HG03460 (cell line): ENCODE results near the gene NWD2.

Experiments
- ATAC-seq: cut with Tn5 transposase; IDR thresholded peaks from one replicate; pipeline ENCODE4 v1.9.1; 2021; ENCODE audit not compliant: unreplicated experiment

NWD2 gene

DNA sequence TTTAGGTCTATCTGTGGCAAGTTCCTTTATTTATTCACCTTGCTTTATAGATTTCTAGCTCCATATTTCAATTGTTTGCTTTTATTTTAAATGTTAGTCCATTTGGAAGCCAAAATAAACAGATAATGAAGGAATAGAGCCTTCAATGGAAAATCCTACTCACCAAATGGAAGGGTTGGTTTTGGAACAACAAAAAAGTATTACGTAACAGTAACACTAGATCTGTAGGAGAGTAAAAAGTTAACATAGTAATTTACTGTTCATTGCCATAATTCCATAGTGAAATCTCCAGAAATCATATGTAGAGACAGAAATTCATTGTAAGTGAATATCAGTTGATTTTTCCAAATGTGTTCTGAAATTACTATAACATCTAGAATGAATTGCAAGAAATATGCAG, 34.6 kb downstream of the NWD2 start:
- no peak for ATAC-seq

DNA sequence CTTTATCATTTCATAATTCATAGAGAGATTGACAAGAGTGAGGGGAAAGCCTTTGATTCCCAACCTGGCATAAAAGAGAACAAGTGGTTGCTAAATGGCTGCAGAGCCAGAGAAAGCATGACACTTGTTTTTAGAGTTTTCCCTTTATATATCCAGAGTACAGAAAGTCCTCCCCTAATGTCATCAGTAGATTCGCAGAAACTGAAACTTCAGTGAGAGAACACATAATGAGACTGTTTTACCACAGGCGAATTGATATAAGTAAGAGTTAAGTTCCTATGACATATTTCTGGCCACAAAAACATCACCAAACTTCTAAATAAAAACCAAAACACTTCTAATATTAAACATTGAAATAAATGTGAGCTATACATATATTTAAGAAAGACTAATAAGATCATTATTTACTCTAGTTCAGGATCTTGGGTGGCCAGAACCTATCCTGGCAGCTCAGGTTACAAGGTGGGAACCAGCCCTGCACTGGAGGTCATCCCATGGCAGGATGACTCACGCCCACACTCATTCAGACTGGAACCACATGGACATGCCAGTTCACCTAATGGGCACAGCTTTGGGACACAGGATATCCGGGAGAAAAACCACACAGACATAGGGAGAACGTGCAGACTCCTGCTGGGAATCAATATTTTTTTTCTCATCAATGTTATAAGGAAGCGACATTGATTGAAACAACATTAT, 35.5 kb downstream of the NWD2 start:
- ATAC-seq: no peak

DNA sequence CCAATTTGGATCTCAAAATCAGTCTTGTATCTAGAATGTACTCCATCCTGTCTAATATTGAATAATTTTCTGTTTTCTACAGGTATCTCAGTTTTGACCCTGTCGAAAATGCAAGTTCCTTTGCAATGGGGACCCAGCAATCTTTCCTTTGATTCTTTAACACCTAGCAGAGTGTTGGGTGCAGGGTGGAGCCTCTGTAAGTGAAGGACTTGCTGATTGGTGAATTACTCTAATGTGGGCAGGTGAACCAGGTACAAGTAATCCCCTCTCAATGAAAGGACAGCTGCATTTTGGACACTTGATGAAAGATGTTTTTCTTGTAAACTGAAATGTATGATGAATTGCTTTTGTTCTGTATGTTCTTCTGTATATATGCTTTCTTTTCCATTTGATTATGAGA, 54.9 kb downstream of the NWD2 start:
- no peak for ATAC-seq

DNA sequence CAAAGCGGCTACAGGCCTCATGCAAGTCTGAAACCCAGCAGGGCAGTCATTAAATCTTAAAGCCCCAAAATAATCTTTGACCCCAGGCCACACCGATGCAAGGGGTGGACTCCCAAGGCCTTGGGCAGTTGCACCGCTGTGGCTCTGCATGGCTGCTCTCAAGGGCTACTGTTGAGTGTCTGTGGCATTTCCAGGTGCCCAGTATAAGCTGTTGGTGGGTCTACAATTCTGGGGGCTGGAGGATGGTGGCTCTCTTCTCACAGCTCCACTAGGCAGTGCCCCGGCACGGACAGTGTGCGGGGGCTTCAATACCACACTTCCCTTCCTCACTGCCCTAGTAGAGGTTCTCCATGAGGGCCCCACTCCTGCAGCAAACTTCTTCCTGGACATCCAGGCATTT, 60.1 kb downstream of the NWD2 start:
- ATAC-seq: no peak

DNA sequence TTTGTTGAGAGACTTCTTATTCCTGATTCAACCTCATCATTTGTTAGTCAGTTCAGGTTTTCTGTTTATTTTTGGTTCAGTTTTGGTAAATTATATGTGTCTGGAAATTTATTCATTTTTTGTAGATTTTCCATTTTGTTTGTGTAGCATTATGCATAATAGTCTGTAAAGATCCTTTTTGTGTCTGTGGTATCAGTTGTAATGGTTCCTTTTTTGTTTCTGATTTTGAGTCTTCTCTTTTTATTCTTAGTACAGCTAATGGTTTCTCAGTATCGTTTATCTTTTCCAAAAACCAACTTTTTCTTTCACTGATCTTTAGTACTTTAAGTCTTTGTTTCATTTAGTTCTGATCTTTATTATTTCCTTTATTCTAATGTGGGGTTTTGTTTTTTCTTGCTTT, 61.4 kb downstream of the NWD2 start:
- no peak for ATAC-seq

DNA sequence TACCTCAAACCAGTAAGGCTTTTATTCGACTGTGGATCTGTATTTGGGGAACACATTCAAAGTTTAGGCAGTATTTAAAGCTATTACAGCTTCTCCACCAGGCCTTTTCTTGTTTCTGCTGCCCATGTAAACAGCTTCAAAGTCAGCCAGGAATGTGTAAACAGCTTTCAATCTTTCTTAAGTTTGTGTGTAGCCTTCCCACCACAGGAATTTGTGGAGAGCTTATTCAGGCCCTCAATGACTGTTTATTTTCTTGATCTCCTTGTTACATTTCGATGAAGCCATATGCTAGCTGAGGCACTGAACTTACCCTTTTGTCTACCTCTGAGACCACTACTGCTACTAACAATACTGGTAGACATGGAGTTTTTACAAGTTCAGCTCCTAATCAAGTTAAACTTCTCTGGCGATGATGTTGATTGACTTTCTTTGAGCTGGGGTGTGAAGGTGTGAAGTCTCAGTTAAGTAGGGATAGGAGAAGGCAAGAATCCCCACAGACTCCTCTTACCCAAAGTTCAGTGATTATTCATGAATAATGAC, 72.6 kb downstream of the NWD2 start:
- no peak for ATAC-seq

DNA sequence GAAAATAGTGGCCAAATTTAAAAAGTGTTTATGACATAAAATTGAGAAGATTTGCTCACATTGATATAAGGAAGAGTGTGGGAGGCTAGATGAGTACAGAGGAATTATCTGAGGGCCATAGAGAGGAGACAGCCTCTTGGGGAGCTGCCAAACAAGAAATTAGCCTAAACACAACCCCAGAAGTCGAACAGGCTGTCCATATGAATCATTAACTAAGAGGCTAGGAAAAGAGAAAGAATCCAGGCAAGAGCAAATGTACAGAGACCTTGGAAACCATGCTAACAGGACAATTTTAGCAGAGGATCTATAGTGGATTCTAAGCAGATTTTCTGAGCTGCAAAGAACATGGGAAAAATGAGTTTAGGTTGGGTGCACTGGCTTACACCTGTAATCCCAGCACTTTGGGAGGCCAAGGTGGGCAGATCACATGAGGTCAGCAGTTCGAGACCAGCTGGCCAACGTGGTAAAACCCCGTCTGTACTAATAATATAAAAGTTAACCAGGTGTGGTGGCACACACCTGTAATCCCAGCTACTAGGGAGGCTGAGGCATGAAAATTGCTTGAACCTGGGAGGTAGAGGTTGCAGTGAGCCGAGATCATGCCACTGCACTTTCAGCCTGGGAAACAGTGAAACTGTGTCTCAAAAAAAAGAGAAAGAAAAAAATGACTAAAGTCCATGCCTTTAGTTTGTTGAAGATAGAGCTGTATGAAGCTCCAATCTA, 76.1 kb downstream of the NWD2 start:
- no peak for ATAC-seq

DNA sequence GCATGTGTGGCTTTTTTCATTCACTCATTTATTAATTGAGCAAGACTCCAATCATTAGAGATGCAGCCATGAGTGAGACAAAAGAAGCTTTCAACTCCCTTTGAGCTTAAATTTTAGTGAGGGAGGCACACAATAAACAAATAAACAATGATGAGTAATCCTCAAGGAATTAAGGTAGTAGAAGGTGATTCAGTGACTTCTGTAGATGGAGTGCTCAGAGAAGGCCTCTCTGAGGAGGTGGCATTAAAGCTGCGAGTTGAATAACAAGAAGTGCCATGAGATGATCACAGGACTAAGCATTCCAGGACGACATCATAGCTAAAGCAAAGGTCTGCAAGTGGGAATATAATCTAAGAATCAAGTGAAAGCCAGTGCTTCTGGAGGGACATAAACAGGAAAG, 77.6 kb downstream of the NWD2 start:
- no peak for ATAC-seq

DNA sequence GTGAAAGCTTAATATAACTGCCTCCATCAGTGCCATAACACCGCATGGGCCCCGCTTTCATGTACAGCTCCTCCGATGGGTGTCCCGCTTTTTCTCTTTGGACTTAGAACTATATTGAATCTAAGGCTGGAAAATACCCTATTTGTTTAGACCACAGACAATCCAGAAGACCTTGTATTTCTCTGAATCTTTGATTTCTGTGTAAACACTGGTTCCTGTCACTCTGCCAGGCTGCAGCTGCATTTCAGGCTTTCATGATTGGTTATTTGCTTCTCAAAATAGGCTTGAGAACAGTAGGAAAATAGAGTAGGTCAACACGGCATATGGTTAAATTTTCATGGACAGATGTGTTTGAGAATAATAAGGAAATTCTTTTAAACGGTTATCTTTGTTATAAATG, 80.0 kb downstream of the NWD2 start:
- no peak for ATAC-seq

DNA sequence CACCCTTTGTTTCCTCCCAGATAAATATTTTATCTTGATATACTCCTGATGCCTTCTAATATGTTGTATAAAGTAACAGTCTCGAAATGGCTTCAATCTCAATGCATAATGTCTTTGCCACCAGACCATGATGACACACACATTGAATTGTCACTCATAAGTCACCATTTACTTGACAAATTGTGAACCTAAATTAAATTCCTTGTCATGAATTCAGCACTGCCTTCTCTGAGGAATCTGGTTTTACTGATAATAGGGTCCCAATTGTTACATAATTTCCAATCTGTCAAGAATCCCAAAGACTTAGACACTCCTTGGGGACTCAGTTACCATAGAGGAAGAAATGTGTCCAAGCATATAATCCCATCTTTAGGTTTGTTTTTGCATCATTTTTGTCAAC, 82.3 kb downstream of the NWD2 start:
- ATAC-seq: no peak

DNA sequence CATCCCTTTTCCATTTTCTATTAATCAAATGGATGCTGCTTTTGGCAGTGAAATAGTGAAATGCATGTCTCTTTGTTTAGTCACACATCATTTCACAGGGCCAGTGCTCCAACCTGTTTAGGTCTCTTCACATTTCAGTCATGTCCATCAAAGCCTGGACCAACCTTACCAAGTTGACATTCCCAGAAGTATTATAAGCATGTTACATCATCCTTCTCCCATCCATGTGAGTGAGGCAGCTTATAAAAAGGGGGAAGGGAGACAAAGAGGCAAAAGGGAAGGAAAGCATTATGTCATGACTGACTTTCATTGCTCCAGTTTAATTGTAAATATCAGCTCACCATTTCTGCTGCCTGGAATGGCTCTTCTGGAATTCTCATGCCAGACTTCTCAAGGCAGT, 94.4 kb downstream of the NWD2 start:
- no peak for ATAC-seq

DNA sequence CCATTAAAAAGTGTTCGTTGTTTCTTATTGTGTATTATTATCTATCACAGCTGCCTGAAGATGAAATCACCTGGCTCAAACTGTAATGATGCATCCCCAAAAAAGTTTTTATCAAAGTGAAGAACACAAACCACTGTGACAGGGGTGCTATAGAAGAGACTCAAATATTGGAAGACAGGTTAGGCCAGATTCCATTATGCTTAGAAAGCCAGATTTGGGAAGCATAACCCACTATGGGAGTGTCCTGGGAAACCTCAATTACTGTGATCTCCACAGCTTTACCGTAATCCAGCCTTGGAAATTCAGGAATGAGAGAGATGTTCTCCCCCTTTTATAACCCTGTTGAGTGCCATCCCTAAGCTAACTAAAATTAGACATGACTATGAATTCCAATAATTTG, 114.2 kb downstream of the NWD2 start:
- no peak for ATAC-seq

DNA sequence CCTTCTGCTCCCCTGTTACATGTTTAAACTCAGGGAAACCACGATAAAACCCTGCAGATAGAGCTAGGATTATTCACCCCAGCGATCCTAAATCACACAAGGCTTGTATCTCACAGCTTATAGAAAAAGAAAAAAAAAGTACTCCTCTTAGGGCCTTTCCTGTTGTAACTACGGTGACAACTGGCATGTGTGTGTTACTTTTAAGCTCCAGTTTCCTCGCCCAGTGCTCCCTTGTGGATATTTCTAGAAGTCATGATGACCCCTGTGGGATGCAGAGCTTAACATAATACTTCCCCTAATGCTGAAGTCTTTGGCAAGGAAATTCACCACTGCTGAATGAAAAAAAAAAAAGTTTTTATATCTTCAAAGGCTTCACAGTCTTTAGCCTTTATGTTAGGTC, 114.7 kb downstream of the NWD2 start:
- no peak for ATAC-seq

DNA sequence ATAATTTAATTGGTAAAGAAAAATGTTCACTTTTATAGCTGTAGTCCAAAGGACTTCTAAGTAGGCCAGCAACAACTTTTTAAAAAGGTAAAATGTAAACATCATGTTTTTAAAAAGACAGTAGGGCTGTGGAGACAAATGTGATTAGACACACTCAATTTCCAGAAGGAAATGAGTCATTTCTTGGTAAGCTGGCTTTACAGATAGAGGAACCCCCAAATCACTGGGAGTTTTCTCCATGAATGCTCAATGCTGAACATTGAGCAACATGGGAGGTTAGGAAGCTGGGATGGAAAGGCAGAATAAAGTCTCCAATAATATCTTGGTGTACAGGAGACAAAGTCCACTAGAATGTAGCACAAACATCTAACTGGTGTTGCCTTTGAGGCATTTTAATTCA, 121.3 kb downstream of the NWD2 start:
- no peak for ATAC-seq

DNA sequence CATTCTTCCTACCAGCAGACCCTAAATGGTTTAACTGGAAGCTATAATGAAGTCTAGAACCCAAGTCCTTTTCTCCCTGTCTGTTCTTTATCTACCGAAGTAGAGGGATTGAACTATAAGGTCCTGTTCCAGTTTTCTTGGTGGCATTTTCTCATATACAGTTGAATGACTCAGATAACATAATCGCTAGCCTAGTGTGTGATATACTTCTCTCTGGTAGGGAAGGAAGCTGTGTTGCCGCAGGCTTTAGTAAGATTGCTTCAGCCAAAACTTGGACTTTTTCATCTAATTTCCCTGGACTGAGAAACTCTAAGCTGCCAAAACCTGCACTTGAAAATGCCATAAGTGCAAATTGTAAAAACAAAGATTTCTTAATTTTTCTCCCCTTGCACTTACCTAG, 123.4 kb downstream of the NWD2 start:
- ATAC-seq: no peak

DNA sequence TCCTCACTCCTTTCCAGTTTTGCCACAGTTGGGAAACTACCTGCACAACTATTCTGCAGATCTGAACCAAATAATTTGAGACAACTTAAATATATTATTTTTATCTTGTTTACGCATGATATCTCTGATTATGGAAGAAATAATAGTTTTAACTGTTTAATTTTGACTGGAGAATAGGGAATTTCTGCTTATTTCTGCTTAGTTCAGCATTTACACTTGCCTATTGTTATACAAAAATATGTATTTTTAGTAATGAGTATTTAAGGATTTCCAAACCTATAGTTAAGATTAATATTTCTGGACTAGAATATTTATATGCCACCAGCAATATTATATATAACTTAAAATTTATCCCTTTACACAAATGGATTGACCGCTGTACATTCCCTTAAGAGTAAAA, 125.5 kb downstream of the NWD2 start:
- no peak for ATAC-seq

DNA sequence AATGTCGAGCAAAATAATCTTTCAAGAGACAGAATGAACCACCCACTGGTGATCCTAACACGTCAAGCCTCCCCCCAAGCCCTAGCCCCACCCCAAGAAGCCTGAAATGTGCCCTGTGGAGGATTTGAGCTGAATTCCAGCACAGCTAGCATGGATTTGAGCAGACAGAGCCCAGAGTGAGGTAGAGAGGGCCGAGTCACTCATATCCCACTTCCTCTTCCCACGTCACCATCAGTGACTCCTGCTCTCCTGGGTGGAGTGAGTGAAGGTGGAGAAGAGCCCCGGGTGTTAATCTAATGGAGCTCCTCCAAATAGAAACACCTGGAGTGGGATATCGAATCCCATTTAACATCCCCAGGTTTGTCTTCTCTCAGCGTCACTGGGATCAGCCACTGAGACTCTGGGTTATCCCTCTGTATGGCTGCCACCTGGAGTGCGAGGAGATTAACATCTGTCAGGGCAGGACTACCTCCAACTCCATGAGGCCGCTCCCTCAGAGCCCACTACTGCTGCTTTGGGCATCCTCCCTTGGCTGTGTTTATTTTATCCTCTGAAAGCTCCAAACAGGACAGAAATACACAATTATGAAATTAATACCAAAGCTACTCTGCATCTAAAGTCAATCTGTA, 136.6 kb downstream of the NWD2 start:
- ATAC-seq: no peak

DNA sequence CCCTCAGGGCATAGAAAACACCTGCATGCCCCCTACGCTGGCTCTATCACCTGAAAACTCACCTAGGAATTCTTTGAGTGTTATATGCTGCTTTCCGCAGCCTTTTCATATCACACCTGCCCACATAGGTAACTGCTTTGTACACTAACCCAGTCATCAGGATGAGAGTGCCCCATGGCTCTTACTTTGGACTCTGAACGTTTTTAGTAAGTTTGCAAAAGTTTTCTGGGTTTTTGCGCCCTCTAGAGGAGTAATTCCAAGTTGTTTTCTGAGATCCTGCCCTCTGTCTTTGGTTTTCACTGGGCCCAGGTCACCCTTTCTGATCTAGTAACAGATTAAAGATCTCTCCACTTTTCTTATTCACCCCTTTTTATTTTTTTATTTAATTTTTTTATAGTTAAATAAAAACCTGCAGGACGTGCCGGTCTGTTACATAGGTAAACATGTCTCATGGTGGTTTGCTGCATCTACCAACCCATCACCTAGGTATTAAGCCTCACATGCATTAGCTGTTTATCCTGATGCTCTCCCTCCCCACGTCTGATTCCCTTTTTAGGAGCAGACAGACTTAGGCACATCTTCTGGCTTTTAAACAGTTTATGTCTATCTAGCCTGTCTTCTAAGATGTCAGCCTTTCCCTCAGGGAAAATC, 139.2 kb downstream of the NWD2 start:
- no peak for ATAC-seq

DNA sequence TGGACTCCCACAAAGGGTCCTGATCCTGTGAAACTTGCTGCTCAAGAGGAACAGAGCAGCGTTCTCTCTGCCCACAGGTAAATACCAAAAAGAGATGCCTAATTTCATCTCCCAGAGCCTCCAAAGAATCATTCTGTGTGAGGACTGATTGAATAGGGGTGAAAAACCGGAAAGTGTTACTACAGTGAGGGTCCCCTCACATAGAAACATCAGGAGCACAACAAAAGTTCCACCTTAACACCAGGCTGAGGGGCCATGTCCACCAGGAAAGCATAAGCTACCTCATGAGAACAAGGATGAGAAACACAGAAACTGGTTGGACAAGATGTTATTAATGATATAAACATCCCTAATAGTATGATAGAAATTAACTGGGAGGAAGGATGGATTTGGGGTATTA, 140.9 kb downstream of the NWD2 start:
- no peak for ATAC-seq

DNA sequence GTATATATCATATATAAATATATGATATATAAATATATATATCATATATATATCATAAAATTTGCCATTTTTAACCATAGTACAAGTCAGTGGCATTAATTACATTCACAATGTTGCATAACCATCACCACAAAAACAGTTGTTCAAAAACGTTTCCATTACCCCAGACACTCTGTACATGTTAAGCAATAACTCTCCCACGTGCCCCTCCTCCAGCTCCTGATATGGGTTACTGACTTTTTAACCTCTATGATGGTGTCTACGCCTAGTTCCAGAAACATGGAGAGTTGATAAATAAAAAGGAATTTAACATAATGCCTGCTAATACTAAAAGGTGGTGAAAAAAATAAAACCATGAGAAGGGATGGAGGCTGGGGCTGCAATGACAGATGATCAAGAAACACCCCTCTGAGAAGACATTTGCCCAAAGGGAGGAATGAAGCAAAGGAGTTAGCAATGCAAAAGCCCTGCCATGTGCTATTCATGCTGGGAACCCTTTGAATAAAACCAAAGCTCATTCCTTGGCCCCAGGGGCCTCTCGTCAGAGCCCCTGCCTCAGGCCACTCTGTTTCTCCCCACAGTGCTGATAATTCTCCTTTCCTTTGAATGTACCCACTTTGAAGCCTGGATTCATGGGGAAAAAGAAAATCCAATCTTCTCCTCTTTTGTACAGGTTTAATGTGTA, 144.3 kb downstream of the NWD2 start:
- no peak for ATAC-seq

DNA sequence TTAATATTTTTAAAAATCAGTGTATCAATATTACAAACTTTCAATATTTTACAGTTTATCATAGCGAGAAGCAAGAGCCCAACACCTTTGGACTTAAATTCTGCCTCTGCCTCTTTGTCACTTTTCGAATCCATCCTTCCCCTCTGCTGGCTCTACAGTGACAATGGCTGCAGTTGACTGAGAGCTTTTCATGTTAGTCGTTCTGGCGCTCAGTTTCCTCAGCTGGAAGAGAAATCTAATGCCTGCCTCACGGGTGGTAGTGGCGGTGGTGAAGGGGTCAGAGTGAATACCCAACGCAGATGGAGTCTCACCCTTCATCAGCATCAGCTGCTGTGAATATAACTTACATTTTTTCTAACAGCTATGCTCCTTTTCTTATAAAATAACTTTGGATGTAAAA, 144.8 kb downstream of the NWD2 start:
- ATAC-seq: no peak
